HL-60 (cell line): ENCODE data around the gene MPV17L.

Experiments
- DNase-seq, 2 experiments: peaks; one replicate each; pipeline ENCODE4 v3.0.0-alpha.2; 2010 to 2020; ENCODE audit warnings: low read depth in 1 of 2, low spot score in 1 of 2
- H3K27ac ChIP-seq: fragments of 250-450 bp; sonication (Bioruptor Pico); replicated peaks from 2 replicates; pipeline ENCODE4 v1.5.1; 2020; ENCODE audit warnings: mild to moderate bottlenecking, moderate library complexity
- H3K27me3 ChIP-seq: fragments of 250-450 bp; sonication (Bioruptor Pico); 2 replicates; pipeline ENCODE4 v1.5.1; 2021; ENCODE audit warnings: mild to moderate bottlenecking, moderate library complexity; ENCODE audit not compliant: insufficient read depth, poor library complexity, severe bottlenecking
- H3K4me3 ChIP-seq: replicated peaks from 2 replicates; pipeline ENCODE4 v1.5.1; 2011; ENCODE audit warnings: mild to moderate bottlenecking, control low read depth, low read length; ENCODE audit not compliant: insufficient read depth
- CTCF ChIP-seq: IDR thresholded peaks from one replicate; pipeline ENCODE4 v1.5.1; 2011; ENCODE audit warnings: low read length, control low read depth, inconsistent platforms; ENCODE audit not compliant: insufficient read depth
- GABPA ChIP-seq: IDR thresholded peaks from 2 replicates; pipeline ENCODE4 v1.6.1; 2012; ENCODE audit warnings: low read depth
- POLR2AphosphoS5 ChIP-seq: IDR thresholded peaks from 2 replicates; pipeline ENCODE4 v1.6.1; 2012; ENCODE audit warnings: low read depth
- REST ChIP-seq: IDR thresholded peaks from 2 replicates; pipeline ENCODE4 v1.6.1; 2012; ENCODE audit warnings: low read depth; ENCODE audit not compliant: insufficient replicate concordance
- SPI1 ChIP-seq: IDR thresholded peaks from 2 replicates; pipeline ENCODE4 v1.6.1; 2012; ENCODE audit warnings: low read depth, mild to moderate bottlenecking, borderline replicate concordance

MPV17L gene

GRCh38 chr16:15435216-15435864 is 39.8 kb downstream of the MPV17L start:
- H3K27ac ChIP-seq: no peak overlapping the region
- no peak for DNase-seq

GRCh38 chr16:15439102-15439501 is 43.5 kb downstream of the MPV17L start:
- Histone ChIP-seq H3K27me3 (peaks cover 21% of the 10 kb centered on the region), H3K4me3 (no peak overlapping the region), H3K27ac (no peak overlapping the region)
- no peak for DNase-seq
- no peak for TF ChIP-seq CTCF
- no peak for TF ChIP-seq POLR2AphosphoS5
- no peak for TF ChIP-seq SPI1
- TF ChIP-seq GABPA: no peak
- no peak for TF ChIP-seq REST

More at GRCh38 chr16:15435216-15435864, 39.8 kb downstream of the MPV17L start:
- TF ChIP-seq REST: no peak
- Histone ChIP-seq H3K27me3 (peaks cover 35% of the 10 kb centered on the region), H3K4me3 (no peak overlapping the region)

- Histone ChIP-seq H3K27ac (no peak overlapping the region), H3K4me3 (no peak overlapping the region)
These were observed 44.0 kb downstream of the MPV17L start for GRCh38 chr16:15439521-15439920.

More at GRCh38 chr16:15439521-15439920, 44.0 kb downstream of the MPV17L start:
- no peak for DNase-seq
- TF ChIP-seq SPI1 (no peak), POLR2AphosphoS5 (no peak), REST (no peak)
- peaks cover 17% of the 10 kb centered on the region for H3K27me3 ChIP-seq
